HepG2 (cell line): ENCODE results near the gene PEX10. TPM values are rescaled to one million over a fixed set of nuclear protein-coding genes. Genes with fewer than 3 reads are reported as not detected.

Experiments
- FLYWCH1 ChIP-seq: sonication (generic); formaldehyde crosslinking; IDR thresholded peaks from 2 replicates; pipeline ENCODE4 v1.8.1; 2023; ENCODE audit warnings: mild to moderate bottlenecking, missing genetic modification reagents
- KLF12 ChIP-seq: sonication (generic); formaldehyde crosslinking; IDR thresholded peaks from 2 replicates; pipeline ENCODE4 v1.4.0; 2020; ENCODE audit warnings: missing genetic modification reagents, borderline replicate concordance
- MYNN ChIP-seq: sonication (generic); formaldehyde crosslinking; IDR thresholded peaks from 2 replicates; pipeline ENCODE4 v1.4.0; 2020; ENCODE audit warnings: mild to moderate bottlenecking, low read depth, missing genetic modification reagents
- NR3C1 ChIP-seq: sonication (generic); formaldehyde crosslinking; IDR thresholded peaks from 2 replicates; pipeline ENCODE4 v1.4.0; 2020; ENCODE audit warnings: missing genetic modification reagents
- PATZ1 ChIP-seq: sonication (generic); formaldehyde crosslinking; IDR thresholded peaks from 2 replicates; pipeline ENCODE4 v1.4.0; 2020; ENCODE audit warnings: missing genetic modification reagents
- RFXAP ChIP-seq: sonication (generic); formaldehyde crosslinking; IDR thresholded peaks from 2 replicates; pipeline ENCODE4 v1.4.0; 2020; ENCODE audit warnings: missing genetic modification reagents, borderline replicate concordance
- SAFB2 ChIP-seq: sonication (generic); formaldehyde crosslinking; IDR thresholded peaks from 2 replicates; pipeline ENCODE4 v1.5.1; 2020; ENCODE audit warnings: missing genetic modification reagents, low read depth, mild to moderate bottlenecking, borderline replicate concordance
- SRSF9 ChIP-seq: fragments of 200-400 bp; formaldehyde crosslinking; IDR thresholded peaks from 2 replicates; pipeline ENCODE4 v1.6.1; 2018; ENCODE audit warnings: borderline replicate concordance, mild to moderate bottlenecking, low read depth, low read length; ENCODE audit not compliant: insufficient read depth, poor library complexity, severe bottlenecking
- STAG1 ChIP-seq: sonication (generic); formaldehyde crosslinking; IDR thresholded peaks from 2 replicates; pipeline ENCODE4 v1.4.0; 2020; ENCODE audit warnings: missing genetic modification reagents
- THAP8 ChIP-seq: sonication (generic); formaldehyde crosslinking; IDR thresholded peaks from 2 replicates; pipeline ENCODE4 v1.5.1; 2020; ENCODE audit warnings: missing genetic modification reagents, mild to moderate bottlenecking, borderline replicate concordance
- USF2 ChIP-seq, 2 experiments: sonication (generic) in 1 of 2; formaldehyde crosslinking in 1 of 2; IDR thresholded peaks; 2 replicates each; pipeline versions ENCODE4 v1.5.1 to v1.6.1; 2011 to 2020; ENCODE audit warnings: borderline replicate concordance in 1 of 2, low read depth in 1 of 2, low read length in 1 of 2, mild to moderate bottlenecking in 1 of 2, missing genetic modification reagents in 1 of 2, moderate library complexity in 1 of 2
- ZBTB39 ChIP-seq: sonication (generic); formaldehyde crosslinking; IDR thresholded peaks from 2 replicates; pipeline ENCODE4 v1.5.0; 2020; ENCODE audit warnings: missing genetic modification reagents
- ZNF17 ChIP-seq: sonication (generic); formaldehyde crosslinking; IDR thresholded peaks from 2 replicates; pipeline ENCODE4 v1.5.0; 2020; ENCODE audit warnings: mild to moderate bottlenecking, missing genetic modification reagents
- ZNF430 ChIP-seq: sonication (generic); formaldehyde crosslinking; IDR thresholded peaks from 2 replicates; pipeline ENCODE4 v1.9.0; 2021; ENCODE audit warnings: mild to moderate bottlenecking, missing genetic modification reagents
- ZNF460 ChIP-seq: sonication (generic); formaldehyde crosslinking; IDR thresholded peaks from 2 replicates; pipeline ENCODE4 v1.5.1; 2020; ENCODE audit warnings: missing genetic modification reagents, mild to moderate bottlenecking, borderline replicate concordance
- ZNF501 ChIP-seq: sonication (generic); formaldehyde crosslinking; IDR thresholded peaks from 2 replicates; pipeline ENCODE4 v1.5.1; 2020; ENCODE audit warnings: mild to moderate bottlenecking, moderate library complexity, missing genetic modification reagents
- ZNF652 ChIP-seq: IDR thresholded peaks from 2 replicates; pipeline ENCODE4 v1.6.1; 2016; ENCODE audit warnings: low read depth, borderline replicate concordance
- ZNF691 ChIP-seq: sonication (generic); formaldehyde crosslinking; IDR thresholded peaks from 2 replicates; pipeline ENCODE4 v1.4.0; 2020; ENCODE audit warnings: missing genetic modification reagents, low read depth, mild to moderate bottlenecking, borderline replicate concordance
- ZNF749 ChIP-seq: sonication (generic); formaldehyde crosslinking; IDR thresholded peaks from 2 replicates; pipeline ENCODE4 v1.8.0; 2022; ENCODE audit warnings: mild to moderate bottlenecking, missing genetic modification reagents, moderate library complexity, borderline replicate concordance
- ZNF768 ChIP-seq: sonication (generic); formaldehyde crosslinking; IDR thresholded peaks from 2 replicates; pipeline ENCODE4 v1.4.0; 2020; ENCODE audit warnings: missing genetic modification reagents
- polyA plus RNA-seq, 8 experiments: library from polyadenylated mRNA; depleted of rRNA in 3 of 8; stranded (reverse) in 7 of 8; unstranded in 1 of 8; fragments of >200 nt; fragmentation: Illumina TruSeq in 4 of 8; extraction: Trizol in 4 of 8; gene quantifications; 2 replicates each; pipeline versions ENCODE4 v1.2.1 to v1.2.3, GENCODE V29; 2011 to 2016; ENCODE audit warnings: low read depth in 4 of 8, missing spikeins in 1 of 8, mixed read lengths in 1 of 8; ENCODE audit not compliant: insufficient read depth in 1 of 8
- total RNA-seq, 5 experiments: library from RNA; depleted of rRNA; stranded (reverse); fragments of >200 nt; fragmentation: Illumina TruSeq; extraction: Trizol; gene quantifications; 2 replicates each; pipeline ENCODE4 v1.2.3, GENCODE V29; 2016; ENCODE audit warnings: low read depth in 1 of 5

PEX10 gene
- total and polyA plus RNA-seq, 2 of the 13 experiments (the other 11 are each of a cell fraction or from before 2014, with no cell fraction given), result 16.1 to 39.6 TPM

- TF ChIP-seq STAG1 (CRISPR knock-in tag) (no peak), ZNF17 (no peak), ZBTB39 (CRISPR knock-in tag) (no peak), ZNF749 (CRISPR knock-in tag) (no peak; the same call in 1 of the 2 replicates), ZNF501 (peak; percentile 86), ZNF691 (CRISPR knock-in tag) (no peak; the same call in 1 of the 2 replicates), SRSF9 (no peak), ZNF430 (CRISPR knock-in tag) (peak; percentile 93), KLF12 (CRISPR knock-in tag) (no peak), ZNF652 (CRISPR knock-in tag) (no peak), SAFB2 (CRISPR knock-in tag) (no peak), ZNF768 (0 out of 2 replicates have a peak, but pooled peaks have one; percentile 7), NR3C1 (no peak), THAP8 (CRISPR knock-in tag) (no peak), PATZ1 (CRISPR knock-in tag) (peak; percentile 63), FLYWCH1 (no peak), ZNF460 (CRISPR knock-in tag) (no peak), RFXAP (CRISPR knock-in tag) (no peak; the same call in 1 of the 2 replicates), USF2 (IDR thresholded peaks at IDR 0.05; ENCODE audit: low read depth, low read length) (0 out of 2 replicates have a peak, but pooled peaks have one; percentile 33), USF2 (CRISPR knock-in tag; IDR thresholded peaks at IDR 0.05; ENCODE audit: borderline replicate concordance) (no peak), MYNN (no peak)
These were observed 1.3 kb upstream of the PEX10 start (continued) for GRCh38 chr1:2413495-2414296.
